ENCODE results near the gene MGME1. TPM values are rescaled to one million over a fixed set of nuclear protein-coding genes. Genes with fewer than 3 reads are reported as not detected.

Gene MGME1
- total and polyA plus RNA-seq, 2 of the 13 experiments (the other 11 are each of a cell fraction or from before 2014, with no cell fraction given) = 36.7 to 66.6 TPM

GRCh38 chr20:17964073-17964472 lies 4.7 kb upstream of the MGME1 start (continued):
- TF ChIP-seq ZNF431 (CRISPR knock-in tag; IDR thresholded peaks at IDR 0.05; ENCODE audit: borderline replicate concordance, low read depth) (no peak), ZNF720 (CRISPR knock-in tag; IDR thresholded peaks at IDR 0.05) (no peak), ZBTB14 (CRISPR knock-in tag; IDR thresholded peaks at IDR 0.05) (no peak), RNF219 (CRISPR knock-in tag; IDR thresholded peaks at IDR 0.05) (no peak), TCF7L2 (IDR thresholded peaks at IDR 0.05; ENCODE audit: low read depth, low read length) (no peak), ZNF761 (CRISPR knock-in tag; conservative IDR thresholded peaks at IDR 0.05) (no peak), RNF2 (conservative IDR thresholded peaks at IDR 0.05; ENCODE audit: low read depth) (no peak), MZF1 (CRISPR knock-in tag; IDR thresholded peaks at IDR 0.05; ENCODE audit: borderline replicate concordance) (no peak), MAF1 (CRISPR knock-in tag; IDR thresholded peaks at IDR 0.05; ENCODE audit: borderline replicate concordance) (no peak), ZNF234 (CRISPR knock-in tag; conservative IDR thresholded peaks at IDR 0.05) (no peak), NFKBIZ (CRISPR knock-in tag; IDR thresholded peaks at IDR 0.05) (no peak), ZZZ3 (CRISPR knock-in tag; IDR thresholded peaks at IDR 0.05; ENCODE audit: borderline replicate concordance) (no peak), CBX5 (CRISPR knock-in tag; IDR thresholded peaks at IDR 0.05; ENCODE audit: borderline replicate concordance) (no peak), PITX1 (CRISPR knock-in tag; IDR thresholded peaks at IDR 0.05) (no peak), ELF3 (CRISPR knock-in tag; IDR thresholded peaks at IDR 0.05) (0 out of 2 replicates have a peak, but pooled peaks have one; percentile 23), ZBTB4 (CRISPR knock-in tag; IDR thresholded peaks at IDR 0.05; ENCODE audit: borderline replicate concordance) (no peak), POLR2G (IDR thresholded peaks at IDR 0.05; ENCODE audit: low read depth, low read length) (0 out of 2 replicates have a peak, but pooled peaks have one; percentile 19), HOXA5 (CRISPR knock-in tag; IDR thresholded peaks at IDR 0.05) (no peak), MIER2 (CRISPR knock-in tag; IDR thresholded peaks at IDR 0.05) (no peak), DNMT1 (CRISPR knock-in tag; IDR thresholded peaks at IDR 0.05) (no peak), POLR2AphosphoS2 (IDR thresholded peaks at IDR 0.05; ENCODE audit: low read depth, low read length) (peak; percentile 67; the same call in 1 of the 2 replicates), SCMH1 (CRISPR knock-in tag; IDR thresholded peaks at IDR 0.05; ENCODE audit: borderline replicate concordance) (no peak), JUN (CRISPR knock-in tag; IDR thresholded peaks at IDR 0.05) (no peak), POGZ (CRISPR knock-in tag; IDR thresholded peaks at IDR 0.05) (no peak)

Measured in HepG2 (cell line).